Stimulated activated effector memory CD8-positive, alpha-beta T cell treated with anti-CD3 and anti-CD28 coated beads, Interleukin-12 subunit alpha, Interleukin-12 subunit beta, amount 100 ng/mL, for 72 hours (primary cell): ENCODE data around the gene DCAF4.

Source experiments
- ATAC-seq: fragments of 150-1000 bp; cut with Tn5 transposase; 2 replicates; pipeline ENCODE4 v1.10.0; 2021
- DNase-seq, 2 donors: peaks; one replicate each; pipeline ENCODE4 v3.0.0; 2021 to 2022; ENCODE audit warnings: low spot score in 2 of 2
- H3K27ac Mint-ChIP-seq: one replicate; pipeline ENCODE4 v1.8.0; 2022; ENCODE audit warnings: mild to moderate bottlenecking, mixed read lengths
- H3K36me3 Mint-ChIP-seq: one replicate; pipeline ENCODE4 v1.8.0; 2022; ENCODE audit warnings: mild to moderate bottlenecking, mixed read lengths
- H3K4me1 Mint-ChIP-seq: one replicate; pipeline ENCODE4 v1.8.0; 2022; ENCODE audit warnings: mixed read lengths
- H3K4me3 Mint-ChIP-seq: one replicate; pipeline ENCODE4 v1.8.0; 2022; ENCODE audit warnings: mild to moderate bottlenecking, mixed read lengths
- H3K9me3 Mint-ChIP-seq: one replicate; pipeline ENCODE4 v1.8.0; 2022; ENCODE audit warnings: mixed read lengths

DCAF4 gene

GRCh38 chr14:72891666-72892102 lies 34.6 kb upstream of the DCAF4 start:
- no peak for DNase-seq
- Mint-ChIP-seq H3K27ac (no peak overlapping the region), H3K4me3 (peak overlapping the region; percentile 85), H3K36me3 (peaks cover 15% of the 10 kb centered on the region), H3K9me3 (no peaks in the 10 kb centered on the region), H3K4me1 (peaks cover 25% of the 10 kb centered on the region)
- ATAC-seq = no peak

GRCh38 chr14:72892103-72892878 lies 34.0 kb upstream of the DCAF4 start:
- Mint-ChIP-seq H3K4me3 (peak overlapping the region; percentile 85), H3K4me1 (peaks cover 25% of the 10 kb centered on the region), H3K9me3 (no peaks in the 10 kb centered on the region), H3K27ac (peak overlapping the region; percentile 12), H3K36me3 (peaks cover 15% of the 10 kb centered on the region)
- DNase-seq (peak; percentile 5 to 55), ATAC-seq (no peak)

- DNase-seq = peak; percentile 20 to 67
- H3K4me1 Mint-ChIP-seq = peaks cover 25% of the 10 kb centered on the region
- H3K9me3 Mint-ChIP-seq = no peaks in the 10 kb centered on the region
- H3K36me3 Mint-ChIP-seq = peaks cover 15% of the 10 kb centered on the region
- H3K4me3 Mint-ChIP-seq = peak overlapping the region; percentile 85
- H3K27ac Mint-ChIP-seq = peak overlapping the region; percentile 12
- peak; percentile 31 for ATAC-seq
Observed at GRCh38 chr14:72892879-72893635, 33.2 kb upstream of the DCAF4 start.

- H3K27ac Mint-ChIP-seq = peak within 1 kb of the TSS; percentile 42
- peak; percentile 83 to 96 for DNase-seq
- peak; percentile 98 for ATAC-seq
- peaks cover 15% of the 10 kb centered on the region for H3K36me3 Mint-ChIP-seq
- H3K4me1 Mint-ChIP-seq = peaks cover 25% of the 10 kb centered on the region
- H3K9me3 Mint-ChIP-seq = no peaks in the 10 kb centered on the region
- peak within 1 kb of the TSS; percentile 85 for H3K4me3 Mint-ChIP-seq
Observed at GRCh38 chr14:72893636-72894322, 32.5 kb upstream of the DCAF4 start, which contains the start of gene DPF3. DPF3 (minus strand) TSS chr14:72894101; CDS start chr14:72894088, 13 bp downstream.

DNA sequence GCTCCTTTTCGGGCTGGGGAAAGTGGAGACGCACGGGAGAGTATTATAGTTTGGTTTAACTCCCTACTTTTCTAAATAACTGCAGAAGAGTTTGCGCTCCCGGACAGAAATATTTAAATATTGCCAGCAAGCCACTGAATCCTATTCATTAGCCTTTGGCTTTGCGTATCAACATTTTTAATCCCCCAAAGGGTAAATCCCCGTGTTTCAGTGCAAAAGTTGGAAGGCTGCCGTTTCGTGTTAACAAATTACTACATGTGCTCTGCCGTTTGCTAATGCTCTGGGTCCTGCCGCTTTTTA lies 32.0 kb upstream of the DCAF4 start:
- Mint-ChIP-seq H3K27ac (peak overlapping the region; percentile 42), H3K4me3 (peak overlapping the region; percentile 85), H3K9me3 (no peaks in the 10 kb centered on the region), H3K4me1 (peaks cover 25% of the 10 kb centered on the region), H3K36me3 (peaks cover 15% of the 10 kb centered on the region)
- DNase-seq (no peak), ATAC-seq (no peak)

DNA sequence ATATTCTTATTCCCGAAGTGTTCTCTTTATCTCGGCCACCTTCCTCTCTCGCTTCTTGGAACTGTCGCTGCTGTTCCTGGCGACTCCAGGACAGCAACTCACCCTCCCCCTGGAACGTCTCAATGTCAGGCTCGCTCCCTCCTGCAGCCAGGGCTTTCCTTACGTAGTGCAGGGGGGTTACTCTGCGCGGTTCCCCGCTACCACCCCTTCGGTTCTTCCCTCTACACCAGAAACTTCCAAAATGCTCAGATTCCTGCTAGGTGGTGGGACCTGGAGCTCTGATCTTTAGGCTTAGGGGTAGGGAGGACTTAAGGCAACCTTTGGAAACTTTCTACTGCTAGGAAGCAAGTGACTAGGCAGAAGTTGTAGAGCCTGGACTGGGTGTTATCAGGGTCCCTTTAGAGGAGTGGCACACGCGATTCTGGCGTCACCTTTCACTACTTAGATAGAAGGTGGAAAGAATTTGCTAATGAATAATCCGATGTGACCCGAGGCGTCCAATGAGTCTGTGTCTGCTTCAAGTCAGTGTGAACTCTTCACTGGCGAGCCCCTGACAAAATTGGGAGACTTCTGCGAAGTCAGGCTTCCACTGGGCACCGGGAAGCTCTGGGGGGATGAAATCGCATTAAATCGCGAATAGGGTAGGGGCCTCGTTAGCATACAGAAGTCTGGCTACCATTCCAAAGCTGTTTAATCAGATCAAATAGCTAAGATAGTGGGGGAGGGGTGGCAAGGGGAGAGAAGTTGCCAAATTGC lies 31.5 kb upstream of the DCAF4 start:
- H3K4me3 Mint-ChIP-seq = peak overlapping the region; percentile 85
- H3K9me3 Mint-ChIP-seq = no peaks in the 10 kb centered on the region
- DNase-seq (no peak), ATAC-seq (no peak)
- H3K4me1 Mint-ChIP-seq = peaks cover 25% of the 10 kb centered on the region
- peaks cover 15% of the 10 kb centered on the region for H3K36me3 Mint-ChIP-seq
- no peak overlapping the region for H3K27ac Mint-ChIP-seq

GRCh38 chr14:72898448-72898847 lies 27.8 kb upstream of the DCAF4 start:
- DNase-seq (no peak), ATAC-seq (no peak)
- Mint-ChIP-seq H3K4me1 (peaks cover 13% of the 10 kb centered on the region), H3K36me3 (peaks cover 6% of the 10 kb centered on the region), H3K4me3 (no peak overlapping the region), H3K27ac (no peak overlapping the region), H3K9me3 (no peaks in the 10 kb centered on the region)

DNA sequence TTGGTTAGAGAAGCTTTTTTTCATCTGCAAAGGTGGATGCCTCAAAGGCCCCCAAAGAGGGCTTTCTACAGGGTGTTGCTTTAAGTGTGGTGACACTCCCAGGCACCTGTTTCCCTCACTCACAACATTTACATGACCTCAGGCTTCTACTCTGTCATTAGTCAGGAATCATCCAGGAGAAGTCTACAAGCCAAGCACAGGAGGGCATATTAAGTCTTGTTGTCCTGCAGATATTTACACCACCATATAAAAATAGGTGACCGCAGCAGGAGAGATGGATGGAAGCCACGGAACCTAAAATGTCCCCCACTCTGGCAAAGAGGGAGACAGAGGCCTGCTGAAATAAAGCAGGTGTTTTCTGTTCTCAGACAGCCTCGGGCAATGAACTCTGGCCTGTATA lies 24.9 kb upstream of the DCAF4 start:
- Mint-ChIP-seq H3K4me1 (peaks cover 10% of the 10 kb centered on the region), H3K27ac (no peak overlapping the region), H3K4me3 (no peak overlapping the region), H3K36me3 (no peaks in the 10 kb centered on the region), H3K9me3 (no peaks in the 10 kb centered on the region)
- ATAC-seq (no peak), DNase-seq (no peak)

GRCh38 chr14:72902801-72903530 lies 23.3 kb upstream of the DCAF4 start:
- Mint-ChIP-seq H3K4me3 (no peak overlapping the region), H3K27ac (no peak overlapping the region), H3K36me3 (no peaks in the 10 kb centered on the region), H3K9me3 (no peaks in the 10 kb centered on the region), H3K4me1 (peaks cover 17% of the 10 kb centered on the region)
- DNase-seq = no peak
- no peak for ATAC-seq

GRCh38 chr14:72903716-72904115 lies 22.5 kb upstream of the DCAF4 start:
- ATAC-seq (no peak), DNase-seq (no peak)
- Mint-ChIP-seq H3K4me3 (no peak overlapping the region), H3K27ac (no peak overlapping the region), H3K9me3 (no peaks in the 10 kb centered on the region), H3K36me3 (no peaks in the 10 kb centered on the region), H3K4me1 (peaks cover 17% of the 10 kb centered on the region)

- Mint-ChIP-seq H3K9me3 (no peaks in the 10 kb centered on the region), H3K4me3 (no peak overlapping the region), H3K36me3 (no peaks in the 10 kb centered on the region), H3K27ac (no peak overlapping the region), H3K4me1 (peaks cover 17% of the 10 kb centered on the region)
- no peak for ATAC-seq
- DNase-seq = no peak
Observed at GRCh38 chr14:72904218-72904617, 22.0 kb upstream of the DCAF4 start.

DNA sequence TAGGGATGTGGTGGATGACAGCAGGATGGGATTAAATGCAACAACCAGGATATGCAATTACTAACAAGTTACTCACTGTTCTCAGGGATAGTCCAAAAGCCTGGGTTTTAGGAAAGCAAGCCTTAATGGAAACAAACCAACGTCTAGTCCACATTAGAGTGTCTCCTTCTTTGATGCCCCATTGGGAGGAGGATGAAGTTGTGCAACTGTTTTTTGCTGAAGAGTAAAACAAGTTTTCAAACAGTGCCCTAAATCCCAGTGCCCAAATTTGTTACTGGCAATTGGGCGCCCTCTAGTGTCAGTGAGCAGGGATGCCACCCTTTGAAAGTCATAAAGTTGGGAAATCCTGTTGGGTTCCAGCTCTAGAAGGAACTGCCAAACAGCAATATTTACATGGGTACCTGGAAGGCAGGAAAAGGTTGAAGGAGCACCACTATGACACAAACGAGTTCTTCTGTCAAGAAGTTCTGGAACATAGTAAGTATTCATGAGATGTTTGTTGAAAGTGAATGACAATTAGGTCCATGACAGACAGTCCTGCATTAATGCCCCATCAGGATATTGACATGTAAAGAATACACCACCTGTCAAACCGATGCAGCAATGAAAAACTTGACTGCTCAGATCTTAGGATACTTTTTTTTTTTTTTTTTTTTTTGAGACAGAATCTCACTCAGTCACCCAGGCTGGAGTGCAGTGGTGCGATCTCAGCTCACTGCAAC lies 21.3 kb upstream of the DCAF4 start:
- H3K36me3 Mint-ChIP-seq = no peaks in the 10 kb centered on the region
- no peak overlapping the region for H3K27ac Mint-ChIP-seq
- peak; percentile 40 to 75 for DNase-seq
- H3K4me1 Mint-ChIP-seq = peaks cover 17% of the 10 kb centered on the region
- no peaks in the 10 kb centered on the region for H3K9me3 Mint-ChIP-seq
- peak; percentile 70 for ATAC-seq
- no peak overlapping the region for H3K4me3 Mint-ChIP-seq

DNA sequence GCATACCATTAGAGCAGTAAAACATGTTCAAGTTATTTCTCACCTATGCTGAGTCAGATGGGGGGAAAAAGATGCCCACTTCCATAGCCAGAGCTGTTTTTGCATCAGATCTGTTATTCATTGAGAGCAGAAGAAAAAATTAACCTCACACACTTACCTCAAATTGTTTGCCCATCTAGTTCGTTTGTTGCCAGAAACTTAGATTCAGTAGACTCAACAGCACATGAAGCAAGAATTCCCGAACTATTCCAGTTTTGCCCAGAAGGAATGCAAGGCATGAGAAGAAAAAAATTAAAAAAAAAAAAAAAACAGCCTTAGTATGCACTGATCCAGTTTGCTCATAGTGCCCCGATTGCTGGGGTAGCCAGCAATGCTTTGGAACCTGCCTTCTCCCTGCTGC lies 19.9 kb upstream of the DCAF4 start:
- Mint-ChIP-seq H3K27ac (no peak overlapping the region), H3K4me3 (no peak overlapping the region), H3K36me3 (no peaks in the 10 kb centered on the region), H3K4me1 (peaks cover 17% of the 10 kb centered on the region), H3K9me3 (no peaks in the 10 kb centered on the region)
- DNase-seq (no peak), ATAC-seq (no peak)

- Mint-ChIP-seq H3K36me3 (no peaks in the 10 kb centered on the region), H3K9me3 (no peaks in the 10 kb centered on the region), H3K4me3 (no peak overlapping the region), H3K27ac (no peak overlapping the region), H3K4me1 (peaks cover 17% of the 10 kb centered on the region)
- no peak for ATAC-seq
- DNase-seq = no peak
Observed at GRCh38 chr14:72906879-72907278, 19.4 kb upstream of the DCAF4 start.
